ENCODE data around the gene ATXN3.
"Not testable (repeated sequence)": the region's sequence is repeated elsewhere in the genome, so short reads cannot be mapped to it uniquely, and the experiment has no call there.

Gene ATXN3

DNA sequence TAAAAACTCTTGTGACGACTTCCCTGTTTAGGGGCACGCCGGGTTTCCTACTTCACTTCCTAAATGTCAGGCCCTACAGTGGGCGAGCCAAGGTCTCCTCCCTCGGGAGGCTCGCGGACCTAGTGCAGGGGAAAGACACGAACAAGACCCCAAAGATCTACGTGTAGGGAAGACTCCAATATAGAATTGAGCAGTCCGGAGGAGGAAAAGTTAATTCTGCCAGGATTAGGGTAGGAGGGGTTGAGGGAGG is 564 bp downstream of the ATXN3 start:
- Mint-ChIP-seq H3K36me3 (no peaks in the 10 kb centered on the region), H3K9me3 (ENCODE audit: low read depth) (no peaks in the 10 kb centered on the region), H3K4me3 (peak overlapping the region; percentile 100), H3K4me1 (ENCODE audit: low read depth) (peaks cover 59% of the 10 kb centered on the region), H3K27ac (peak overlapping the region; percentile 95), H3K27me3 (no peaks in the 10 kb centered on the region)

DNA sequence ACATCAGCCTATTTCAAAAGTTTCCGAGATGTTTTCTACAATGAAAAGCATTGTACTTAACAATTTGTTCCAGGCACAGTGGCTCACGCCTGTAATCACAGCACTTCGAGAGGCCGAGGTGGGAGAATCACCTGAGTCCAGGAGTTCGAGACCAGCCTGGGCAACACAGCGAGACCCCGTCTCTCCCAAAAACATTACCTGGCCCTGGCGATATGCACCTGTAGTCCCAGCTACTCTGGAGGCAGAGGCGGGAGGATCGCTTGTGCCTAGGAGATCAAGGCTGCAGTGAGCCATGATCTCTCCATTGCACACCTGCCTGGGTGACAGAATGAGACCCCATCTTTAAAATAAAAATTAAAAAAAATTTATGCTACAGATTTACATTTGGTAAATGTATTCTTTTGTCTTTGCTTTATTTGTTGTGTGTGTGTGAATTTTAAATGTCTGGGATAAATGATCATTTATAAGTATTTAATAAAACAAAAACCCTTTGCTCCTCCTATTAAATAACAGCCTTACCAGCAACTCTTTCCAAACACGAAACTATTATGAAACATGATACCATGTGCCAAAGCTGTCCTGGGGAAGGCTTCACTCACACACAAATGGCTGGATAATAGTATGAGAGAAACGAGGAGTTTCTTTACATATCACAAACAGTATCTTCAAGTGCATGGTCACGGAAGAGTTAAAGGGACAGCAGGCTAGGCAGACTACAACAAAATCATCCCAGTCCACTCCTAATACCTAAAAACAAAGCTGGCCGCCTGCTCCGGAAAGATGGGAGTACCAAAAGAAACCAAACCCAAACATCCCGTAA is 1.1 kb downstream of the ATXN3 start:
- no peaks in the 10 kb centered on the region for H3K36me3 Mint-ChIP-seq
- H3K4me3 Mint-ChIP-seq: peak overlapping the region; percentile 100
- H3K9me3 Mint-ChIP-seq (ENCODE audit: low read depth): no peaks in the 10 kb centered on the region
- H3K27ac Mint-ChIP-seq: peak overlapping the region; percentile 95
- H3K27me3 Mint-ChIP-seq: no peaks in the 10 kb centered on the region
- peaks cover 64% of the 10 kb centered on the region for H3K4me1 Mint-ChIP-seq (ENCODE audit: low read depth)

GRCh38 chr14:92103363-92103989 is 2.9 kb downstream of the ATXN3 start:
- no peaks in the 10 kb centered on the region for H3K9me3 Mint-ChIP-seq (ENCODE audit: low read depth)
- H3K4me3 Mint-ChIP-seq: peak overlapping the region; percentile 20
- H3K36me3 Mint-ChIP-seq: no peaks in the 10 kb centered on the region
- H3K27ac Mint-ChIP-seq: no peak overlapping the region
- no peaks in the 10 kb centered on the region for H3K27me3 Mint-ChIP-seq
- H3K4me1 Mint-ChIP-seq (ENCODE audit: low read depth): peaks cover 59% of the 10 kb centered on the region

GRCh38 chr14:92099802-92100201 is 6.6 kb downstream of the ATXN3 start:
- peaks cover 2% of the 10 kb centered on the region for H3K36me3 Mint-ChIP-seq
- no peak overlapping the region for H3K4me3 Mint-ChIP-seq
- H3K27ac Mint-ChIP-seq: no peak overlapping the region
- H3K9me3 Mint-ChIP-seq (ENCODE audit: low read depth): no peaks in the 10 kb centered on the region
- H3K27me3 Mint-ChIP-seq: no peaks in the 10 kb centered on the region
- peaks cover 35% of the 10 kb centered on the region for H3K4me1 Mint-ChIP-seq (ENCODE audit: low read depth)

- Mint-ChIP-seq H3K4me3 (no peak overlapping the region), H3K4me1 (ENCODE audit: low read depth) (no peaks in the 10 kb centered on the region), H3K27me3 (no peaks in the 10 kb centered on the region), H3K27ac (no peak overlapping the region), H3K9me3 (ENCODE audit: low read depth) (no peaks in the 10 kb centered on the region), H3K36me3 (peaks cover 9% of the 10 kb centered on the region)
These were observed 13.1 kb downstream of the ATXN3 start for GRCh38 chr14:92093320-92093719.

GRCh38 chr14:92088494-92088893 is 17.9 kb downstream of the ATXN3 start:
- H3K4me3 Mint-ChIP-seq: no peak overlapping the region
- peaks cover 13% of the 10 kb centered on the region for H3K36me3 Mint-ChIP-seq

DNA sequence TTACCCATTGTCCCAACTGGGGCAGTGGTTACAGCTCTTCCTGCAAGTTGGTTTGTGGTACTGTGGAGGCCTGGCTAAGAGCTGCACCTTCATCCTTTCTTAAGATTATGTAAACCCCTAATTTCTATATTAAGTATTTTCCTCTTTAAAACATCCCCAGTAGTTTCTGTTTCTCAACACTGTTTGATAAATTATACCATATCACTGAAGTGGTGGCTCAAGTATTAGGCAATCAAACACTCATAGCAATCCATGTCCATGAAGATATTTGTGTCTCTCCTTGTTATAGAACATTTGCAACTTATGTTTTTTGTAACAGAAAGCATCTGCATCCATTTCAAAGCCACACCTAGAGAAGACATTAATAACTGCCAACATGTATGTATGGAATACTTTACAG is 31.8 kb downstream of the ATXN3 start:
- Mint-ChIP-seq H3K36me3 (peaks cover 3% of the 10 kb centered on the region), H3K4me3 (no peak overlapping the region), H3K9me3 (ENCODE audit: low read depth) (no peaks in the 10 kb centered on the region), H3K4me1 (ENCODE audit: low read depth) (no peaks in the 10 kb centered on the region), H3K27me3 (no peaks in the 10 kb centered on the region), H3K27ac (no peak overlapping the region)

More at GRCh38 chr14:92088494-92088893, 17.9 kb downstream of the ATXN3 start:
- no peaks in the 10 kb centered on the region for H3K9me3 Mint-ChIP-seq (ENCODE audit: low read depth)
- H3K4me1 Mint-ChIP-seq (ENCODE audit: low read depth): no peaks in the 10 kb centered on the region
- H3K27me3 Mint-ChIP-seq: no peaks in the 10 kb centered on the region
- no peak overlapping the region for H3K27ac Mint-ChIP-seq

- no peak overlapping the region for H3K4me3 Mint-ChIP-seq
These were observed 48.1 kb downstream of the ATXN3 start for GRCh38 chr14:92058006-92058917.

GRCh38 chr14:92049781-92050180 is 56.6 kb downstream of the ATXN3 start:
- Mint-ChIP-seq H3K4me3 (no peak overlapping the region), H3K4me1 (ENCODE audit: low read depth) (no peaks in the 10 kb centered on the region), H3K27ac (no peak overlapping the region), H3K27me3 (no peaks in the 10 kb centered on the region), H3K36me3 (peaks cover 22% of the 10 kb centered on the region), H3K9me3 (ENCODE audit: low read depth) (no peaks in the 10 kb centered on the region)

More at GRCh38 chr14:92058006-92058917, 48.1 kb downstream of the ATXN3 start:
- no peaks in the 10 kb centered on the region for H3K4me1 Mint-ChIP-seq (ENCODE audit: low read depth)
- no peak overlapping the region for H3K27ac Mint-ChIP-seq
- no peaks in the 10 kb centered on the region for H3K27me3 Mint-ChIP-seq
- no peaks in the 10 kb centered on the region for H3K9me3 Mint-ChIP-seq (ENCODE audit: low read depth)
- no peaks in the 10 kb centered on the region for H3K36me3 Mint-ChIP-seq

GRCh38 chr14:92049221-92049620 is 57.2 kb downstream of the ATXN3 start:
- H3K36me3 Mint-ChIP-seq: peaks cover 22% of the 10 kb centered on the region
- H3K4me1 Mint-ChIP-seq (ENCODE audit: low read depth); H3K27ac Mint-ChIP-seq; H3K9me3 Mint-ChIP-seq (ENCODE audit: low read depth); H3K4me3 Mint-ChIP-seq; H3K27me3 Mint-ChIP-seq: not testable (repeated sequence)

DNA sequence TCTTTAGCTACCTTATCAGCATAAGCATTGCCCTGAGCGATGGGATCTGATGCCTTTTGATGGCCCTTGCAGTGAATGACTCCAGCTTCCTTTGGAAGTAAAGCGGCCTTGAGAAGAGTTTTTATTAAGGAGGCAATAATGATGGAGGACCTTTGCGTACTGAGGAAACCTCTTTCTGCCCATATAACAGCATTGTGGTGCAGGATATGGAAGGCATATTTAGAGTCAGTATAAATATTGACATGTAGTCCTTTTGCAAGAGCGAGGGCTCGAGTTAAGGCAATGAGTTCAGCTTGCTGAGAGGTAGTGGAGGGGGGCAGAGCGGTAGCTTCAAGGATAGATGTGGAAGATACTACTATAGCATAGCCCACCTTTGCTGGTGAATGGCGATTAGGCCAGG is 60.5 kb downstream of the ATXN3 start:
- not testable (repeated sequence) for H3K9me3 Mint-ChIP-seq (ENCODE audit: low read depth); H3K27ac Mint-ChIP-seq; H3K4me1 Mint-ChIP-seq (ENCODE audit: low read depth); H3K27me3 Mint-ChIP-seq; H3K4me3 Mint-ChIP-seq
- peaks cover 22% of the 10 kb centered on the region for H3K36me3 Mint-ChIP-seq

DNA sequence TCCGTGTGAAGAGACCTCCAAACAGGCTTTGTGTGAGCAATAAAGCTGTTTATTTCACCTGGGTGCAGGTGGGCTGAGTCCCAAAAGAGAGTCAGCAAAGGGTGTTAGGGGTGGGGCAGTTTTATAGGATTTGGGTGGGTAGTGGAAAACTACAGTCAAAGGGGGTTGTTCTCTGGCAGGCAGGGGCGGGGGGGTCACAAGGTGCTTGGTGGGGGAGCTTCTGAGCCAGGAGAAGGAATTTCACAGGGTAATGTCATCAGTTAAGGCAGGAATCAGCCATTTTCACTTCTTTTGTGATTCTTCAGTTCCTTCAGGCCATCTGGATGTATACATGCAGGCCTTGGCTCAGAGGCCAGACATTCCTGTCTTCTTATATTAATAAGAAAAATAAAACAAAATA is 64.6 kb downstream of the ATXN3 start:
- Mint-ChIP-seq H3K27ac (peak overlapping the region; percentile 37), H3K4me1 (ENCODE audit: low read depth) (peaks cover 30% of the 10 kb centered on the region)
- not testable (repeated sequence) for H3K36me3 Mint-ChIP-seq; H3K4me3 Mint-ChIP-seq; H3K9me3 Mint-ChIP-seq (ENCODE audit: low read depth); H3K27me3 Mint-ChIP-seq

DNA sequence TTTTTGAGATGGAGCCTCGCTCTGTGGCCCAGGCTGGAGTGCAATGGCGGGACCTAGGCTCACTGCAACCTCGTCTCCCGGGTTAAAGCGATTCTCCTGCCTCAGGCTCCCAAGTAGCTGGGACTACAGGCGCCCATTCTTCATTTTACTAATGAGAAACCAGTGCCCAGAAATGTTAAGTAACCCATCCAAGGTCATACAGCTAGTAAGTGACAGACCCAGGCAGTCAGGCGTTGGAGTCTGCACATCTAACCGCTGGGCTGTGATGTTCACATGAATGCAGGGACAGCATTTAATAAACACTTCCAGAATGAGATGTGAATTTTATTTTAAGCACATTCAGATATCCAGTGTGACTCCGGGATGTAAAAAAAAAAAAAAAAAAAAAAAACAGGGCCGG is 65.2 kb downstream of the ATXN3 start:
- peaks cover 6% of the 10 kb centered on the region for H3K36me3 Mint-ChIP-seq
- peak overlapping the region; percentile 37 for H3K27ac Mint-ChIP-seq
- no peaks in the 10 kb centered on the region for H3K9me3 Mint-ChIP-seq (ENCODE audit: low read depth)
- peak overlapping the region; percentile 94 for H3K4me3 Mint-ChIP-seq
- no peaks in the 10 kb centered on the region for H3K27me3 Mint-ChIP-seq
- H3K4me1 Mint-ChIP-seq (ENCODE audit: low read depth): peaks cover 36% of the 10 kb centered on the region

GRCh38 chr14:92040431-92041051 is 65.8 kb downstream of the ATXN3 start:
- Mint-ChIP-seq H3K36me3 (peaks cover 6% of the 10 kb centered on the region), H3K9me3 (ENCODE audit: low read depth) (no peaks in the 10 kb centered on the region), H3K4me1 (ENCODE audit: low read depth) (peaks cover 41% of the 10 kb centered on the region), H3K27ac (peak overlapping the region; percentile 99), H3K27me3 (no peaks in the 10 kb centered on the region), H3K4me3 (peak overlapping the region; percentile 94)

Measured in activated naive CD8-positive, alpha-beta T cell (primary cell).